ENCODE data around the gene IL4I1.
A peak's percentile ranks its signal among the peaks of the same experiment; 100 is the strongest.

IL4I1 gene

DNA sequence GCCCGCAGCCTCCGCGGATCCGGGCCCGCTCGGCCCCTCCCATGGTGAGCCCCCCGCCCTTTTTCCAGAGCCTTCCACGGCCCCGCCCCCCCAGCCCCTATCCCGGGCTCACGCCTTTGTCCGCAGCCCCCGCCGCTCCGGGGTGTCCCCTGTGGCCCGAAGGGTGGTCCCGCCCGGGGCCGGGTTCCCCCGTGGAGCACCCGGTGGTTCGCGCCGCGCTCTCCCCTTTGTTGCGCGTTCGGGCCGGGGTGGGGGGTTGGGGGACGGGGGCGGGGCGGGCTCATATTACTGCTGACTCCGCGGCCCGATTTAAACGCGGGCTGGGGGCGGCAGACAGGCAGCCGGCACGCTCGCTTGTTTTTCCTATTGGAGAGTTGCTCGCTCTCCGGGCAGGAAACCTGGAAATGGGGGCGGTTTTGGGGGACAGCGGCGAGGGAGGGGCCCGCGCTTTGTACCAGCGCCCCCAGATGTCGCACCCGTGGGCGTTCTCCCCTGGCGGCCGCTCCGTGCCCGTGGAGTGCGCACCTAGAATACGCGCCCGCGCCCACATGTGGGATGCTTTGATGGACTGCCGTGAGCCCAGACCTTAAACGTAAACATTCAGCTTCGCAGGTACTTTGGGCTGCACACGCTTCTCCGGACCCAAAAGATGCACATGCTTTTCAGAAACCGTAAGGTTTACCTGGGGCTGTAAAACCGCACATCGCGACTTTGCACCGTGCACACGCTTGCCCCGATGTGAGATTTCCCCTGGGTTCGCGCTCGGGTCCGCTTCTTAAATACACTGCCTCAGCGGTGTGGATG lies 45.0 kb downstream of the IL4I1 start:
- WGBS, result 2% methylated on average over 68 of the region's 78 CpGs
- no peaks in the 10 kb centered on the region for H3K27me3 ChIP-seq (ENCODE audit: insufficient read depth, low read length)
- peak overlapping the region; percentile 75 for H3K4me3 ChIP-seq (ENCODE audit: low read length)
- peaks cover 35% of the 10 kb centered on the region for H3K36me3 ChIP-seq (ENCODE audit: insufficient read depth, low read length)
- peak overlapping the region; percentile 89 for H3K9ac ChIP-seq (ENCODE audit: low read depth, low read length)
- H3K4me1 ChIP-seq (ENCODE audit: insufficient read depth, low read length), result peaks cover 17% of the 10 kb centered on the region
- H3K27ac ChIP-seq (ENCODE audit: low read depth, low read length), result peak overlapping the region; percentile 94; the same call in 1 of the 2 replicates
- no peaks in the 10 kb centered on the region for H3K9me3 ChIP-seq (ENCODE audit: insufficient read depth, low read depth, low read length)

DNA sequence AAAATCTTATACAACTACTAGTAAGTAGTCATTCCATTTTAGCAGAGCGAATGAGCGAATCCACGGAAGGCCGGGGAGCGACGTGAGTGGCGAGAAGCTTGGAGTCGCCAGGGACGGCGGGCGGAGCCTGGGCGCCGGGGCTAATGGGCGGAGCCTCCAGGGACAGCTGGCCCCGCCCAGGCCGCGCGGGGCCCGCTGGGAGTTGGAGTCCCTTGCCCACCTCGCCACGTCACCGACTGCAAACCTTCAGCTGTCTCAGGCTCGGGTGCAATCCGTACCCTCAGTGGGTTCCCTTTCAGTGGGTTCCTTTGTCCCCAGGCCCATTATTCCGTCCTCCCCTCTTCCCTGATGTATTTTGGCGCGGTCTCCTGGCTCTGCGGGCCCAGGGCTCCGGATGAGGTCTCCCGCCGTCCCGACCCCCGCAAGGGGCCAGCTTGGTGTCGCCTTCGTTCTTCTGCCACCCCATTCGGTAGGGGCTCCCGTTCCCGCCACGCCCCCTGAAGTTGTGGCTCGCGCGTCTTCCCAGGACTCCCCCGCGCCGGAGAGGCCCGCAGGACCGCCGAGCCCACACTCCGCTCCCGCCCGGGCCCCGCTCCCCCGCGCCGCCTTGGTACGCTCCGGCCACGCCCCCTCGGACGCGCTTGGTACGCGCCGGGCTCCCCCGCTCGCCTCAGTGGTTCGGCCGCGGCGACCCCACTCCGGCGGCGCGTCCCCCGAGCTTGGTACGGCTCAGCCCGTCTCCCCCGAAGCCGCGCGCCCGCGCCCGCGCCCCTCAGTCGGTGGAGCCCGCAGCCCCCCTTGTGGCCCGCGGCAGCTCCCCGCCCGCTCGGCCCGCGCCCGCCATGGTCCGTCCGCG lies 46.0 kb downstream of the IL4I1 start, which contains the start of gene PTOV1:
Gene PTOV1, plus strand, starts transcription at position 673 of the 856 bp plus-strand sequence.
- 5% methylated on average over 98 of the region's 98 CpGs for WGBS
- Histone ChIP-seq H3K36me3 (ENCODE audit: insufficient read depth, low read length) (peaks cover 27% of the 10 kb centered on the region), H3K4me1 (ENCODE audit: insufficient read depth, low read length) (peaks cover 17% of the 10 kb centered on the region), H3K9me3 (ENCODE audit: insufficient read depth, low read depth, low read length) (no peaks in the 10 kb centered on the region), H3K4me3 (ENCODE audit: low read length) (peak within 1 kb of the TSS; percentile 75), H3K27ac (ENCODE audit: low read depth, low read length) (peak within 1 kb of the TSS; percentile 94), H3K27me3 (ENCODE audit: insufficient read depth, low read length) (no peaks in the 10 kb centered on the region), H3K9ac (ENCODE audit: low read depth, low read length) (peak within 1 kb of the TSS; percentile 89)

DNA sequence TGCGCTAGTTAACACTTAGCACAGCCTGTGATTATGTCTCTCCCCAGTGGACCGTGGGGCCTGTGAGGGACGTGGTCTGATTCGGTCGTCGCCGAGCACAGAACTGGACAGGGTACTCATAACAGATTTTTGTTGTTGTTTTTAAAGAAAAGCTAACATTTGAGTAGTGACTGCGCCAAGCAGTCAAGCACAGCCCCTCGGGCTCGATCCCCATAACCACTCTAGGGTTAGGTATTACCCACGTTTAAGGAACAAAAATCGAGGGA lies 46.5 kb downstream of the IL4I1 start:
- 77% methylated on average over 11 of the region's 12 CpGs for WGBS
- Histone ChIP-seq H3K4me1 (ENCODE audit: insufficient read depth, low read length) (peaks cover 17% of the 10 kb centered on the region), H3K36me3 (ENCODE audit: insufficient read depth, low read length) (peaks cover 22% of the 10 kb centered on the region), H3K27ac (ENCODE audit: low read depth, low read length) (peak overlapping the region; percentile 94; the same call in 1 of the 2 replicates), H3K4me3 (ENCODE audit: low read length) (peak overlapping the region; percentile 75), H3K27me3 (ENCODE audit: insufficient read depth, low read length) (no peaks in the 10 kb centered on the region), H3K9me3 (ENCODE audit: insufficient read depth, low read depth, low read length) (no peaks in the 10 kb centered on the region), H3K9ac (ENCODE audit: low read depth, low read length) (peak overlapping the region; percentile 89)

DNA sequence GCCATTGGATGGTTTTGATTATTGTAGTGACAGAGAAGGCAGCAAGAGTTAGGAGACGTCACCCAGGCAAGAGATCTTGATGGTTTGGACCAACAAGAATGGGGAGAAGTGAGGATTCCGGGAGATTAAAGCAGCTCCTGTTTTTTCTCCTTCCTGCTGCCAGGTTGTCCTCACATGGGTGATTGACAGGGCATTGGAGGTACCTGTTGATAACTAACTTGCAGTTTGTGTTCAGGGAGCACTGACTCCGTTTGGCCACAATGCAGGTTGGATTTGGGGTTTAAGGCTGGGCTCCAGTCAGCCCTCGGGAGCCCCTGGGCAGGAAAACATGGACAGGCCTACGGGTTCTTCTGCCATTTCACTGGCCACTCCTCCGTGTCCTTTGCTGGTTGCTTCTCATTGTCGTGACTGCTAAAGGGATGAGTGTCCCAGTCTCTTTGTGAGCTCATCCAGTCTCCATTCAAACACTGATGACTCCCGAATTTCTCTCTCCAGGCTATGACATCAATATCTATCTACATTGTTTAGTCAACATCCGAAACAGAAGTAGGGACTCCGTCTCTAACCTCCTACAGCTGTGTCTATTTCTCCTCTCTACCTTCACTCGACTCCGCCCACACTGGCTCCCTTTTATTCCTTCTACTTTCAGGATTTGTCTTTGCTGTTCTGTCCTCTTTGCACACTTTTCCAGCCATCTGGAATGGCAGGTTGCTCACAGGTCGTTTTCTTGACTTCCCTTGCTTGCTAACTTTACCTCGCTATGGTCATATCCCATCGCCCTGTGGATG lies 47.1 kb downstream of the IL4I1 start:
- WGBS, result 89% methylated on average over 15 of the region's 15 CpGs

DNA sequence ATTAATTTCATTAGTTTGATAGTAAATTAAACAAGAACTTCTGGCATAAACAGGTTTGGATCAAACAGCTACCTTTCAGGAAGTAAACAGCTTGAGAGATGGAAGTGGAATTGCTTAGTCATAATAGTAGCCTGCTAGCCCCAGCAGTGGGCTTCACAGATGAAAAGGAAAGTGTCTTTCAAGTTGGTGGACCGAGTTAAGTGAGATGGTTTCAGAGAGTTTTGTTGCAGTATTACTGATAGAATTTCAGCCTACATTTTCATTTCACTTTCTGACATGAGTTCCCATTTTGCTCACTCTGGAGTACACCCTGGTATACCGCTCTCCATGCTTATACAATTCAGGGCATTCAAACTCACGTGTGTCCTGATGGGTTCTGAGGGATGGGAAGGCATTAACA lies 47.7 kb downstream of the IL4I1 start:
- 87% methylated on average over 3 of the region's 3 CpGs for WGBS
- Histone ChIP-seq H3K9me3 (ENCODE audit: insufficient read depth, low read depth, low read length) (no peaks in the 10 kb centered on the region), H3K27me3 (ENCODE audit: insufficient read depth, low read length) (no peaks in the 10 kb centered on the region), H3K36me3 (ENCODE audit: insufficient read depth, low read length) (peaks cover 11% of the 10 kb centered on the region; the same call in 1 of the 2 replicates), H3K9ac (ENCODE audit: low read depth, low read length) (no peak overlapping the region), H3K27ac (ENCODE audit: low read depth, low read length) (no peak overlapping the region), H3K4me1 (ENCODE audit: insufficient read depth, low read length) (peaks cover 17% of the 10 kb centered on the region), H3K4me3 (ENCODE audit: low read length) (no peak overlapping the region)

More for the DNA sequence above, 47.1 kb downstream of the IL4I1 start:
- peaks cover 17% of the 10 kb centered on the region for H3K4me1 ChIP-seq (ENCODE audit: insufficient read depth, low read length)
- no peaks in the 10 kb centered on the region for H3K27me3 ChIP-seq (ENCODE audit: insufficient read depth, low read length)
- 0 out of 2 replicates have a peak overlapping the region, but pooled peaks have one; percentile 89 for H3K9ac ChIP-seq (ENCODE audit: low read depth, low read length)
- H3K36me3 ChIP-seq (ENCODE audit: insufficient read depth, low read length), result peaks cover 18% of the 10 kb centered on the region; the same call in 1 of the 2 replicates
- no peak overlapping the region for H3K27ac ChIP-seq (ENCODE audit: low read depth, low read length)
- H3K9me3 ChIP-seq (ENCODE audit: insufficient read depth, low read depth, low read length), result no peaks in the 10 kb centered on the region
- peak overlapping the region; percentile 75 for H3K4me3 ChIP-seq (ENCODE audit: low read length)

DNA sequence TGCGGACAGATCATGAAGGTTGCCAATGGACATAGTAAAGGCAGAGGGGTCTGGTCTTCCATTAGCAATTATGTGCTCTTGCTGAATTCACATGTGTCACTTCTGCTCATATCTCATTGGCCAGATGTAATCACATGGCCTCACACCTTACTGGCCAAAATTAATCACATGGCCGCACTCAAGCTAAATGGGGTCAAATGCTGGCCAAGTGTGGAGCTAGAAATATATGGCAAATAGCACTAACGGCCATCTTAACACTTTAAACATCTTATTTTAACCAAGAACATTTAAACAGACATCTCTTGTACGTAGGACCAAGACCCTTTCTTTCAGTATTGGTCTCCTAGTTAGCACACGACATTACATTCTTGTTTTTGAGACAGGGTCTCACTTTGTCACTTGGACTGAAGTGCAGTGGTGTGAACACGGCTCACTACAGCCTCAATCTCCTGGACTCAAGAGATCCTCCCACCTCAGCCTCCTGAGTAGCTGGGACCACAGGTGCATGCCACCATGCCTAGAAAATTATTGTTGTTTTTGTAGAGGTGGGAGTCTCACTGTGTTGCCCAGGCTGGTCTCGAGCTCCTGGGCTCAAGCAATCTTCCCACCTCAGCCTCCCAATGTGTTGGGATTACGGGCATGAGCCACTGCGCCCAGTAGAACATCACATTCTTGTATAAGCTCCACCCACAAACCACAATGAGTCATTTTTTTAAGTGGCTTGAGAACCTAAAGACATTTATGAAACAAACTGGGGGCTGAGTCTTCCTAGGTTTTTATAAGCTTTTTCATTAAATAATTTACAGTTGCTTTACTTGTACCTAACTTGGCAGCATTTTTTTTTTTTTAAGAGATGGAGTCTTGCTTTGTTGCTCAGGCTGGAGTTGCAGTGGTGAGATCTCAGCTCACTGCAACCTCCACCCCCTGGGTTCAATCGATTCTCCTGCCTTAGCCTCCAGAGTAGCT lies 48.7 kb downstream of the IL4I1 start:
- WGBS, result 90% methylated on average over 10 of the region's 10 CpGs
- no peak overlapping the region for H3K4me3 ChIP-seq (ENCODE audit: low read length)
- no peak overlapping the region for H3K9ac ChIP-seq (ENCODE audit: low read depth, low read length)
- H3K27ac ChIP-seq (ENCODE audit: low read depth, low read length), result no peak overlapping the region
- H3K27me3 ChIP-seq (ENCODE audit: insufficient read depth, low read length), result no peaks in the 10 kb centered on the region
- H3K36me3 ChIP-seq (ENCODE audit: insufficient read depth, low read length), result peaks cover 10% of the 10 kb centered on the region; the same call in 1 of the 2 replicates
- H3K9me3 ChIP-seq (ENCODE audit: insufficient read depth, low read depth, low read length), result no peaks in the 10 kb centered on the region
- H3K4me1 ChIP-seq (ENCODE audit: insufficient read depth, low read length), result peaks cover 13% of the 10 kb centered on the region

DNA sequence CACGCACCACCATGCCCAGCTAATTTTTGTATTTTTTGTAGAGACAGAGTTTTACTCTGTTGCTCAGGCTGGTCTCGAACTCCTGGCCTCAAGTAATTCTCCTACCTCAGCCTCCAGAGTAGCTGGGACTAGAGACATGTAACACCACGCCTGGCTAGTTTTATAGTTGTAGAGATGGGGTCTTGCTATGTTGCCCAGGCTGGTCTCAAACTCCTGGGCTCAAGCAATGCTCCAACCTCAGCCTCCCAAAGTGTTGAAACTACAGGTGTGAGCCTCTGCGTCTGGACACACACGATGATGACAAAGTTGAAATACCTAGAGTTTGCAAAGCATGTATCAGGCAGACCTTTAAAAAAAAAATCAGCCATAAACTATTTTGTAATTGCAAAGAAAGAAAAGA lies 50.3 kb downstream of the IL4I1 start:
- H3K27me3 ChIP-seq (ENCODE audit: insufficient read depth, low read length), result no peaks in the 10 kb centered on the region
- no peak overlapping the region for H3K27ac ChIP-seq (ENCODE audit: low read depth, low read length)
- 72% methylated on average over 5 of the region's 5 CpGs for WGBS
- no peaks in the 10 kb centered on the region for H3K36me3 ChIP-seq (ENCODE audit: insufficient read depth, low read length)
- H3K4me3 ChIP-seq (ENCODE audit: low read length), result no peak overlapping the region
- H3K9ac ChIP-seq (ENCODE audit: low read depth, low read length), result no peak overlapping the region
- H3K4me1 ChIP-seq (ENCODE audit: insufficient read depth, low read length), result peaks cover 4% of the 10 kb centered on the region; the same call in 1 of the 2 replicates
- H3K9me3 ChIP-seq (ENCODE audit: insufficient read depth, low read depth, low read length), result no peaks in the 10 kb centered on the region

DNA sequence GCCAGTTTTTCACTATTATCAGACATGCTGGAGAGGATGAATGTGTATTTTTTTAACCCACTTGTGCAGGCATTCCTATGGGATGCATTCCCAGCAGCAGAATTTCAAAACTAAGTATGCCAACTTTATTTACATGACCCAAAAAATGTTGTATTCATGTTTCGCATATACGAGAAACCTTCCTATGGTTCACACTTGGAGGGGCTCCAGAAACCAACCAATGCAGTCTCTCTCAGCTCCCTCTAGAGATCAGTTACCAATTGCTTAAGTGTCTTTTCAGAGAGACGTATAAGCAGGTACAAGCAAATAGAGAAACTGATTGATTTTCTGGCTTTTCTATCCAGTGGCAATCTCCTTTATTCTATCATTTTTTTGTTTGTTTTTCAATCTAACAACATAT lies 51.3 kb downstream of the IL4I1 start:
- WGBS, result 93% methylated on average over 3 of the region's 3 CpGs
- H3K9me3 ChIP-seq (ENCODE audit: insufficient read depth, low read depth, low read length), result no peaks in the 10 kb centered on the region
- 0 out of 2 replicates have a peak, but pooled peaks cover 6% of the 10 kb centered on the region for H3K36me3 ChIP-seq (ENCODE audit: insufficient read depth, low read length)
- no peak overlapping the region for H3K4me3 ChIP-seq (ENCODE audit: low read length)
- no peaks in the 10 kb centered on the region for H3K27me3 ChIP-seq (ENCODE audit: insufficient read depth, low read length)
- peaks cover 4% of the 10 kb centered on the region; the same call in 1 of the 2 replicates for H3K4me1 ChIP-seq (ENCODE audit: insufficient read depth, low read length)
- no peak overlapping the region for H3K9ac ChIP-seq (ENCODE audit: low read depth, low read length)
- no peak overlapping the region for H3K27ac ChIP-seq (ENCODE audit: low read depth, low read length)

DNA sequence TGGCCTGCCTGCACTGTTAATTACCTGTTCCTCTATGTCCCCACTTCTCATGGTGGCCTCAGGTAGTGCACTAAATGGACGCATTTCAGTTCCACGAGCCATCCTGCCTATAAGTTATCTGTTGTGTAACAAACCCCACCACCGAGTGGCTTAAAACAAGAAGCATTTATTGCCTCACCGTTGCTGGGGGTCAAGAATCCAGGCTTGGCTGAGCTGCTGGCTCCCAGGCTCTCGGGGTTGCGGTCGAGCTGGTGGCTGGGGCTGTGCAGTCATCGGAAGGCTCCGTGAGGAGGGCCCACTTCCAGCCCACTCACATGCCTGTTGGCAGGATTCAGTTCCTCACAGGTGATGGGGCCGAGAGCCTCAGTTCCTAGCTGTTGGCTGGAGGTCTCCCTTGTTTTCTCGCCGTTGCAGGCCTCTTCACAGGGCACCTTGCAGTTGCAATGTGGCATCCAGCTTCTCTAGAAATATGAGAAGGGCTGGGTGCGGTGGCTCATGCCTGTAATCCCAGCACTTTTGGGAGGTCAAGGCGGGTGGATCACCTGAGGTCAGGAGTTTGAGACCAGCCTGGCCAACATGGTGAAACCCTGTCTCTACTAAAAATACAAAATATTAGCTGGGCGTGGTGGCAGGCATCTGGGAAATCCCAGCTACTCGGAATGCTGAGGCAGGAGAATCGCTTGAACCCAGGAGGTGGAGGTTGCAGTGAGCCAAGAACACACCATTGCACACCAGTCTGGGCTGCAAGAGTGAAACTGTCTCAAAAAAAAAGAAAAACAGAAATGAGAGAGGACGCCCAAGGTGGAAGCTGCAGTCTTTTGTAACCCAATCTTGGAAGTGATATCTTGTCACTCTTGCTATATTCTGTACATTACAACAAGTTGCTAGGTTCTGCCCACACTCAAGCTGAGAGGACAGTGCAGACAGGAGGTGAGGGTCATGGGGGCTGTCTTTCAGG lies 52.3 kb downstream of the IL4I1 start:
- H3K36me3 ChIP-seq (ENCODE audit: insufficient read depth, low read length), result peaks cover 15% of the 10 kb centered on the region
- H3K9ac ChIP-seq (ENCODE audit: low read depth, low read length), result no peak overlapping the region
- 91% methylated on average over 18 of the region's 18 CpGs for WGBS
- no peaks in the 10 kb centered on the region for H3K9me3 ChIP-seq (ENCODE audit: insufficient read depth, low read depth, low read length)
- H3K4me1 ChIP-seq (ENCODE audit: insufficient read depth, low read length), result no peaks in the 10 kb centered on the region
- H3K4me3 ChIP-seq (ENCODE audit: low read length), result no peak overlapping the region
- H3K27me3 ChIP-seq (ENCODE audit: insufficient read depth, low read length), result no peaks in the 10 kb centered on the region
- H3K27ac ChIP-seq (ENCODE audit: low read depth, low read length), result no peak overlapping the region
